DMS 273 (cell line): ENCODE measurements around the gene ENOX1.
"Not testable (repeated sequence)": the region's sequence is repeated elsewhere in the genome, so short reads cannot be mapped to it uniquely, and the experiment has no call there.

Experiments
- DNase-seq: peaks from one replicate; lab custom pipeline; 2025; ENCODE audit not compliant: unreplicated experiment; lab: John Stamatoyannopoulos, UW

The ENOX1 gene

DNA sequence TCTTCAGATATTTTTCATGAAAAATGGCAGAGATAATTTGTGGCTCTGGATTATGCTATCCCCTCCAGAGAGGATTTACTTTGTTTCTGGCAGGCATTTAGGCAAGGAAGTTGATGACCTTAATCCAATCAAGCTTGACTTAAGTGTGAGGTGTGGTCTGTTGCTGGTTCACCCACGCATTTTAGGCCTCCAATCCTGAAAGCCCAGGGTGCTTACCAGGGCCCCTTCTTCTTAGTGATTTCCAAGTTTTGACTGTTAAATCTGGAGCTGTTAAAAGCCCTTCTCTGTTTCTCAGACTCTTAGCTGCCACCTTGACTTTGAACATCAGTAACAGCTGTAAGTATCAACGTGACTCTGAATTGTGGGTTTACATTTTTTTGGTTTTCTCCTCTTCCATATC is 601.5 kb downstream of the ENOX1 start:
- DNase-seq, result no peak

DNA sequence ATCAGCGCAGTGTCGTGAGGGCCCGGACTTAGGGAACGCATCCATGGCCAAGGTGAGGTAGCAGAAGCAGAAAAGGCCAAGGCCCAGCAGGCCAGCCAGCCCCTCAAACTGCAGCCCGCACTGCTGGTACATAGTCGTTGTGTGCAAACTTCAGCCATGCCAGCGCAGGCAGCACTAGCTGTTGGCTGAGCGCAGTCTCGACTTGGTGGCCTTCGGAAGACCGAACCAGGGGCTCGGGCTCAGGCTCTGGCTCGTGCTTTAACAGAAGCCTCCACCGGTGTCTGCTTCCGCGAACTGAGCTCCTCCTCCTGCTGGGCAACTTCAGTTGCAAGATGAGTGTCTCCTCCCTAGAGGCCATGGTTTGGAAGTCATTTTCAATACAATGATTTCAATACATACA is 605.9 kb downstream of the ENOX1 start:
- DNase-seq, result no peak

DNA sequence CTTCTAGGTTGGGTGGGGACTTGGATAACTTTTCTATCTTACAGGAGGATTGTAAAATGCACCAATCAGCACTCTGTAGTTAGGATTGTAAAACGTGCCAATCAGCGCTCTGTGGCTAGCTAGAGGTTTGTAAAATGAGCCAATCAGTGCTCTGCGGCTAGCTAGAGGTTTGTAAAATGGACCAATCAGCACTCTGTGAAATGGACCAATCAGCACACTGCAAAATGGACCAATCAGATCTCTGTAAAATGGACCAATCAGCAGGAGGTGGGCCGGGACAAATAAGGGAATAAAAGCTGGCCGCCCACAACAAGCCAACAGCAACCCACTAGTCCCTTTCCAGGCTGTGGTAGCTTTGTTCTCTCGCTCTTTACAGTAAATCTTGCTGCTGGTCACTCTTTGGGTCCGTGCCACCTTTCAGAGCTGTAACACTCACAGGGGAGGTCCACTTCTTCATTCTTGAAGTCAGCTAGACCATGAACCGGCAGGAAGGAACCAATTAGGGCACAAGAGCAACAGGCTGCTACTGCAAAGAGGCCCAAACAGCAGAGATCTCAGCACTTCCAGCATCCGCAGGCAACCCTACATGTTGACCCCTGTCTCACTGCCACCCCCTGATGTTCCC is 606.6 kb downstream of the ENOX1 start:
- DNase-seq, result no peak

DNA sequence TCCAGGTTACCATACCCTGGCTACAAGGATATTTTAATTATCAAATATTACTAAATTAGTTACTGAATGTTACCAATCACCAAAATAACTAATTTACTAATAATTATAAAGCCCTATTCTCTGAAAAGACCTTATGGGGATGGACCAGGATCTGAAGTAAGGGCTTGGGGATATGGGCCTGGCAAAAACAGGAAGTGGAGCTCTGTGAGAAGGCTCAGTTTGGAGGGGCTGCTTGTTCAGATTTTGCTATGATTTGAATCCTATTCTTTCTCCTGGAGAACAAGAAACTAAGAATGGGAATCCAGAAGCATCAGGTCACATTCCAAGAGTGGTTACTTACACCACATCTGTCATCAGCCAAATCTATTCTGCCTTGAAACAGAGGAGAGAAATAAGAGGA is 615.3 kb downstream of the ENOX1 start:
- no peak for DNase-seq

DNA sequence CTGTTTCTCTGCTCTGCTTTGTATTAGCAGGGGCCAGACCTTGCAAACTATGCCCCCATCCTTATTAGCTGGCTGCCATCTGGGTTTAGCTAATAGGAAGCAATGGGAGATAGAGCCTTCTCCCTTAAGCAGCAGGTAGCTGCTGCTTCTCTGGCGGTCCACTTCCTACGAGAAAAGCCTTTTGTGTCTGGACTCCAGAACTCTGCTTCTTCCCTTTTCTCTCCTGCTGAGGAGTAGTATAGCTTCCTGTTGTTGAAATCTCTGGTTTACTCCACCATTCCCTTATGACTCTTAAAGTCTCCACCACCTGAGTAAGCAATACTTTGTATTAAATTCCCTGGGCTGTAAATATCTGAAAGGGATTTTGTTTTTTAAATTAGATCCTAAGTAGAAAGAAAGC is 616.3 kb downstream of the ENOX1 start:
- no peak for DNase-seq

DNA sequence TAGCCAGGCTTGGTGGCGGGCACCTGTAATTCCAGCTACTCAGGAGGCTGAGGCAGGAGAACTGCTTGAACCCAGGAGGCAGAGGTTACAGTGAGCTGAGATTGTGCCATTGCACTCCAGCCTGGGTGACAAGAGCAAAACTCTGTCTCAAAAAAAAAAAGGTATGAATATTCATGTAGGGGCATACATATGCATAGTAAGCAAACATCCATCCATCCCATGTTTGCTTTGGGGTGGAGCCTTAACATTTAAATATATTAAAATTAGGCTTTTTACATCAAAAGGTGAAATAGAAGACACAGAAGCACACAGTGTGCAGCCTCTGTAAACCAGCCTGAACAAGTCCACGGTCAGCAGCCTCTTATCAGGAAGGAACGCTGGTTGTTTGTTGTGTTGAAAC is 618.3 kb downstream of the ENOX1 start:
- DNase-seq, result not testable (repeated sequence)

DNA sequence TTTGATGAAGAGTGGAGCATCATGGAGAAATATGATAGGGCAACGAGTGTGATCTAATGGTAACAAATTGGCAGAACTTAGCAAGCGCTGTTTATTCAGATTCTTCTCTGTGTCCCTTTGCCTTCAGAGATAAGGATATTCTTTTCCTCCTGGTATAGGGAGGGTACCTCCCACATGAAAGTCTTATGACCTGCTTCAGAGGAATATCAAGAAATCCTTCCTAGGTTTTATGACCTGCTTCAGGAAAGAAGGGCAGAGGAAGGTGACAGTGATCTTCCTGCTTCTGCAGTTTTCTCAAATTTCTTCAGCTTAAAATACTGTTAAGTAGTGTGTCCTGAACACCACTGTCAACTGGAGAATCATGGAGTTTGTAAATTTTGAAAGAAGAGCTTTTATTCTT is 619.0 kb downstream of the ENOX1 start:
- no peak for DNase-seq

DNA sequence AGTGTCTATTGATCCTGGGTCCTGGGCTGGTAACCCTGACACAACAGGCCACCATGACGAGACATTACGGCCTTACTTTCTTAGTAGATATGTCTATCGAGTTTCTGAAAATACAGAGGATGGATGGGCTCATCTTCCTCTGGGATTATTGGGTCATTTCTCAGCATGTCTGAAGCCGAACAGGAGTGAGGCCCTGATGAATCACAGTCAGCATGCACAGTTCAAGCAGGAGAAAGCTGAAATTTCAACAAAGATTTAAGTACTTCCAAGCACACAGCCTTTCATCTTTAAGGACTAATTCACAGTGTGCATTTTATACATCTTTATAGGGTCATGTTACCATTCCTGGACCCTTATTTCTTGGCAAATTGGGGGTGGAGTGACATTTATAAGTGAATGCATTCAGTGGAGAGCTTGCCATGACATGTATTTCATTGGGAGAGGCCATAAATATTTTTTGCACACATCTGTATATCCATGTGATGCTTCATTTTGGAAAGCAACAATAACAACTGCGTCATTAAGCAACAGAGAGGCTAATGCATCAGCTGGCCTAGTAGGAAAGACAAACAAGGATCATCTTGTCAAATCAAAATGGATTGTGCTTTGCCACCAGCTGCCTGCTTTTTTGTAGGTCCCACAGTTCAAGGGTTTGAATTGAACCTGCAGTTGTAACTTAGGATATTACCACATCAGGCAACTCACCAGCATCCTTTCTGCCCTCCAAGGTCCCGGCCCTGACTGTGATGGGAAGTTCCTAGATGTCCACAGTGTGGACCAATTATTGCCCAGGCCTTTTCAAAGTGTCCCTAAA is 619.9 kb downstream of the ENOX1 start:
- DNase-seq, result no peak
